Hepatocyte (in vitro differentiated cells): ENCODE measurements around the gene FERMT3.

Source experiments
- EZH2 ChIP-seq: fragments of 200-600 bp; sonication (generic); IDR thresholded peaks from 2 replicates; pipeline ENCODE4 v1.6.1; 2016; ENCODE audit warnings: antibody characterized with exemption, mild to moderate bottlenecking, borderline replicate concordance
- EZH2phosphoT487 ChIP-seq: fragments of 200-600 bp; sonication (generic); IDR thresholded peaks from one replicate; pipeline ENCODE4 v1.6.1; 2018; ENCODE audit warnings: antibody characterized with exemption, mild to moderate bottlenecking, low read depth, moderate library complexity; ENCODE audit not compliant: unreplicated experiment, severe bottlenecking
- TF ChIP-seq, protein P1 (sequence below): fragments of 200-600 bp; sonication (generic); IDR thresholded peaks from 2 replicates; pipeline ENCODE4 v1.5.1; 2016; ENCODE audit warnings: antibody characterized with exemption, mild to moderate bottlenecking; ENCODE audit not compliant: poor library complexity

DNA sequence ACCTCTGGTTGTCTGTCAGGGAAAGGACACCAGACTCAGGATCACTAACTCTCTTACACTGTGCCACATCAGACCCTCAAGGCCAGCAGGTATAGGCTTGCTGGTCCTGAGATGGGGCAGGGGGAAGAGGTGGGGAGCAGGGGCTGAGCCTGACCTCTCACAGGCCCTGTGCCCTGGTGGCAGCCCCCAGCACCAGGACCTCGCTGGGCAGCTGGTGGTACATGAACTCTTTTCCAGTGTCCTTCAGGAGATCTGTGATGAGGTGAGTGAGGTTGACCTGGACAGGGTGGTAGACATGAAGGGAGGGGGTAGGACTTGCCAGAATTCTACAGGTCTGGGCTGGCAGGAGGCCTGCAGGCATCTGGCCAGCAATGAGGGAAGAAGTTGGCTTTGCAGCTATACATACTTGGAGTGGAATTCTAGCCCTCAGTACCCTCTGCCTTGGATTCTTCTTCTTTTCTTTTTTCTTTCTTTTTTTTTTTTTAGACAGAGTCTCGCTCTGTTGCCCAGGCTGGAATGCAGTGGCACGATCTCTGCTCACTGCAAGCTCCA is 21.0 kb downstream of the FERMT3 start:
- TF ChIP-seq, protein P1, sequence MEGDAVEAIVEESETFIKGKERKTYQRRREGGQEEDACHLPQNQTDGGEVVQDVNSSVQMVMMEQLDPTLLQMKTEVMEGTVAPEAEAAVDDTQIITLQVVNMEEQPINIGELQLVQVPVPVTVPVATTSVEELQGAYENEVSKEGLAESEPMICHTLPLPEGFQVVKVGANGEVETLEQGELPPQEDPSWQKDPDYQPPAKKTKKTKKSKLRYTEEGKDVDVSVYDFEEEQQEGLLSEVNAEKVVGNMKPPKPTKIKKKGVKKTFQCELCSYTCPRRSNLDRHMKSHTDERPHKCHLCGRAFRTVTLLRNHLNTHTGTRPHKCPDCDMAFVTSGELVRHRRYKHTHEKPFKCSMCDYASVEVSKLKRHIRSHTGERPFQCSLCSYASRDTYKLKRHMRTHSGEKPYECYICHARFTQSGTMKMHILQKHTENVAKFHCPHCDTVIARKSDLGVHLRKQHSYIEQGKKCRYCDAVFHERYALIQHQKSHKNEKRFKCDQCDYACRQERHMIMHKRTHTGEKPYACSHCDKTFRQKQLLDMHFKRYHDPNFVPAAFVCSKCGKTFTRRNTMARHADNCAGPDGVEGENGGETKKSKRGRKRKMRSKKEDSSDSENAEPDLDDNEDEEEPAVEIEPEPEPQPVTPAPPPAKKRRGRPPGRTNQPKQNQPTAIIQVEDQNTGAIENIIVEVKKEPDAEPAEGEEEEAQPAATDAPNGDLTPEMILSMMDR, result no peak
- TF ChIP-seq EZH2phosphoT487 (no peak), EZH2 (no peak)
